HCT116 (cell line): ENCODE results near the gene BANF1. TPM values are rescaled to one million over a fixed set of nuclear protein-coding genes. Genes with fewer than 3 reads are reported as not detected.

Experiments used
- ATAC-seq: fragments of 200-7000 bp; cut with Tn5 transposase; 2 replicates; pipeline ENCODE4 v1.9.1; 2020; ENCODE audit warnings: mild to moderate bottlenecking, moderate library complexity
- BruUV-seq: library from RNA; stranded (reverse); fragments of 400-500 nt; replicated peaks from 2 replicates; lab custom pipeline; 2021; lab: Mats Ljungman, UMichigan
- CTCF ChIA-PET: fragments of 300-600 bp; sonication (Branson Sonifier 250); formaldehyde crosslinking; loops from one replicate; lab custom pipeline; 2021; ENCODE audit warnings: antibody characterized with exemption; lab: Charles Lee
- POLR2A ChIA-PET: fragments of 300-600, 350-600 bp; sonication (Branson Sonifier 250); formaldehyde crosslinking; loops from one replicate; lab custom pipeline; 2021; ENCODE audit warnings: antibody characterized with exemption; lab: Charles Lee
- RAD21 ChIA-PET, 2 experiments: fragments of 300-600 bp; sonication (Branson Sonifier 250); formaldehyde crosslinking; loops; one replicate each; lab custom pipeline; 2023; ENCODE audit warnings: low total read pairs in 2 of 2; ENCODE audit not compliant: uncharacterized antibody in 2 of 2, unreplicated experiment in 2 of 2, low non-redundant PET in 1 of 2; lab: Charles Lee
- DNase-seq: peaks from one replicate; pipeline ENCODE4 v3.0.0-alpha.2; 2010; ENCODE audit warnings: low read depth, low spot score
- H2AFZ ChIP-seq: fragments of 200-600 bp; shearing (Covaris generic), sonication (generic); 2 replicates; pipeline ENCODE4 v1.6.1; 2017; ENCODE audit warnings: low read depth, mixed run types, mixed read lengths, antibody characterized with exemption, low read length; ENCODE audit not compliant: poor library complexity, severe bottlenecking
- H3K27ac ChIP-seq: 2 replicates; pipeline ENCODE4 v1.5.1; 2012; ENCODE audit warnings: low read depth, low read length
- H3K27me3 ChIP-seq: fragments of 200-600 bp; sonication (generic); 2 replicates; pipeline ENCODE4 v1.6.1; 2016; ENCODE audit warnings: mixed run types, low read length, mixed read lengths; ENCODE audit not compliant: insufficient read depth
- H3K36me3 ChIP-seq, 2 experiments: fragments of 200-500 bp in 1 of 2; fragments of 200-600 bp in 1 of 2; sonication (Bioruptor generic) in 1 of 2; sonication (generic) in 1 of 2; 2 replicates each; pipeline versions ENCODE4 v1.5.1 to v1.6.1; 2014 to 2016; ENCODE audit warnings: low read length in 2 of 2, inconsistent platforms in 1 of 2, mixed read lengths in 1 of 2, mixed run types in 1 of 2; ENCODE audit not compliant: insufficient read depth in 2 of 2, control insufficient read depth in 1 of 2
- H3K4me1 ChIP-seq, 2 experiments: fragments of 200-600 bp in 1 of 2; sonication (generic) in 1 of 2; 2 replicates each; pipeline versions ENCODE4 v1.5.1 to v1.6.1; 2012 to 2017; ENCODE audit warnings: low read length in 2 of 2, inconsistent platforms in 1 of 2, mild to moderate bottlenecking in 1 of 2, mixed read lengths in 1 of 2, mixed run types in 1 of 2, moderate library complexity in 1 of 2; ENCODE audit not compliant: insufficient read depth in 2 of 2, control insufficient read depth in 1 of 2
- H3K4me2 ChIP-seq: fragments of 200-600 bp; sonication (generic); 2 replicates; pipeline ENCODE4 v1.6.1; 2017; ENCODE audit warnings: mixed run types, low read length, mixed read lengths
- H3K4me3 ChIP-seq, 2 experiments: fragments of 200-600 bp in 1 of 2; sonication (generic) in 1 of 2; replicated peaks in 1 of 2; 2 replicates each; pipeline ENCODE4 v1.5.1; 2011 to 2016; ENCODE audit warnings: low read length in 2 of 2, control low read depth in 1 of 2, low read depth in 1 of 2, mild to moderate bottlenecking in 1 of 2, mixed read lengths in 1 of 2, mixed run types in 1 of 2
- H3K79me2 ChIP-seq: fragments of 200-600 bp; sonication (generic); 2 replicates; pipeline ENCODE4 v1.6.1; 2017; ENCODE audit warnings: mild to moderate bottlenecking, mixed run types, low read length, moderate library complexity, mixed read lengths; ENCODE audit not compliant: insufficient read depth
- H3K9ac ChIP-seq: fragments of 200-600 bp; sonication (generic); 2 replicates; pipeline ENCODE4 v1.6.1; 2016; ENCODE audit warnings: low read length, mixed read lengths
- H3K9me2 ChIP-seq: fragments of 200-600 bp; sonication (generic), shearing (Covaris generic); 2 replicates; pipeline ENCODE4 v1.6.1; 2017; ENCODE audit warnings: mixed run types, mild to moderate bottlenecking, moderate library complexity; ENCODE audit not compliant: insufficient read depth
- H3K9me3 ChIP-seq, 2 experiments: fragments of 200-500 bp in 1 of 2; fragments of 200-600 bp in 1 of 2; sonication (Bioruptor generic) in 1 of 2; sonication (generic) in 1 of 2; 2 replicates each; pipeline ENCODE4 v1.6.1; 2014 to 2017; ENCODE audit warnings: low read length in 2 of 2, mixed read lengths in 2 of 2, inconsistent platforms in 1 of 2, low read depth in 1 of 2, mild to moderate bottlenecking in 1 of 2, mixed run types in 1 of 2, moderate library complexity in 1 of 2; ENCODE audit not compliant: control insufficient read depth in 1 of 2, insufficient read depth in 1 of 2
- H4K20me1 ChIP-seq: fragments of 200-600 bp; sonication (generic), shearing (Covaris generic); 2 replicates; pipeline ENCODE4 v1.6.1; 2017; ENCODE audit warnings: mixed run types, mild to moderate bottlenecking, moderate library complexity; ENCODE audit not compliant: insufficient read depth
- EGR1 ChIP-seq: IDR thresholded peaks from 2 replicates; pipeline ENCODE4 v1.6.1; 2012; ENCODE audit warnings: low read depth
- POLR2A ChIP-seq: IDR thresholded peaks from 2 replicates; pipeline ENCODE4 v1.7.0; 2011; ENCODE audit warnings: borderline replicate concordance; ENCODE audit not compliant: insufficient read depth, insufficient read length; ENCODE audit errors: extremely low read depth
- RAD21 ChIP-seq: IDR thresholded peaks from 2 replicates; pipeline ENCODE4 v1.6.1; 2012; ENCODE audit warnings: low read depth, mild to moderate bottlenecking
- intact Hi-C: fragments of 100-400 bp; cut with micrococcal nuclease; formaldehyde crosslinking; loops from 2 replicates; pipeline ENCODE4 v1.10.0; 2022
- total RNA-seq: library from RNA; stranded (reverse); gene quantifications from one replicate; pipeline ENCODE4 v1.2.1, GENCODE V29; 2021; ENCODE audit not compliant: unreplicated experiment
- TF ChIP-seq, protein P1 (sequence below), 3 experiments: fragments of 200-600 bp in 1 of 3; sonication (generic) in 1 of 3; IDR thresholded peaks in 2 of 3; conservative IDR thresholded peaks in 1 of 3; 2 replicates each; pipeline ENCODE4 v1.5.1; 2012 to 2017; ENCODE audit warnings: low read depth in 2 of 3, low read length in 2 of 3, antibody characterized with exemption in 1 of 3, borderline replicate concordance in 1 of 3, control low read depth in 1 of 3, mild to moderate bottlenecking in 1 of 3, mixed read lengths in 1 of 3, mixed run types in 1 of 3, moderate library complexity in 1 of 3; ENCODE audit not compliant: insufficient read depth in 1 of 3

The BANF1 gene
- total RNA-seq, 1 experiment from 2014 or later, result 356 TPM

- DNase-seq (no peak), ATAC-seq (no peak)
- Histone ChIP-seq H3K4me3 (no peak overlapping the region), H3K9ac (no peak overlapping the region), H3K9me3 (no peaks in the 10 kb centered on the region), H3K4me2 (no peak overlapping the region), H4K20me1 (no peaks in the 10 kb centered on the region), H3K4me1 (no peaks in the 10 kb centered on the region), H2AFZ (no peak overlapping the region), H3K36me3 (peaks cover 6 to 10% of the 10 kb centered on the region in 2 experiments; a peak in 3 of 4 replicates), H3K27ac (no peak overlapping the region; the same call in 1 of the 2 replicates), H3K79me2 (no peaks in the 10 kb centered on the region), H3K27me3 (no peaks in the 10 kb centered on the region), H3K9me2 (no peaks in the 10 kb centered on the region)
- ChIA-PET POLR2A (no interaction called here), RAD21 (no interaction called here), CTCF (no interaction called here)
- BruUV-seq, result no TSS peak
- TF ChIP-seq POLR2A (no peak), EGR1 (no peak), RAD21 (no peak)
- TF ChIP-seq, protein P1, sequence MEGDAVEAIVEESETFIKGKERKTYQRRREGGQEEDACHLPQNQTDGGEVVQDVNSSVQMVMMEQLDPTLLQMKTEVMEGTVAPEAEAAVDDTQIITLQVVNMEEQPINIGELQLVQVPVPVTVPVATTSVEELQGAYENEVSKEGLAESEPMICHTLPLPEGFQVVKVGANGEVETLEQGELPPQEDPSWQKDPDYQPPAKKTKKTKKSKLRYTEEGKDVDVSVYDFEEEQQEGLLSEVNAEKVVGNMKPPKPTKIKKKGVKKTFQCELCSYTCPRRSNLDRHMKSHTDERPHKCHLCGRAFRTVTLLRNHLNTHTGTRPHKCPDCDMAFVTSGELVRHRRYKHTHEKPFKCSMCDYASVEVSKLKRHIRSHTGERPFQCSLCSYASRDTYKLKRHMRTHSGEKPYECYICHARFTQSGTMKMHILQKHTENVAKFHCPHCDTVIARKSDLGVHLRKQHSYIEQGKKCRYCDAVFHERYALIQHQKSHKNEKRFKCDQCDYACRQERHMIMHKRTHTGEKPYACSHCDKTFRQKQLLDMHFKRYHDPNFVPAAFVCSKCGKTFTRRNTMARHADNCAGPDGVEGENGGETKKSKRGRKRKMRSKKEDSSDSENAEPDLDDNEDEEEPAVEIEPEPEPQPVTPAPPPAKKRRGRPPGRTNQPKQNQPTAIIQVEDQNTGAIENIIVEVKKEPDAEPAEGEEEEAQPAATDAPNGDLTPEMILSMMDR (IDR thresholded peaks at IDR 0.05 in 2 of 3, conservative IDR thresholded peaks at IDR 0.05 in 1 of 3; ENCODE audit: borderline replicate concordance in 1 of 3, insufficient read depth in 1 of 3, low read depth in 2 of 3, low read length in 2 of 3), result no peak
- intact Hi-C loops, result no loop called here
Observed at GRCh38 chr11:65976216-65977176, 25.8 kb upstream of the BANF1 start.
